NT2/D1 (cell line): ENCODE measurements around the gene NTRK3.

Source experiments
- SUZ12 ChIP-seq: IDR thresholded peaks from 2 replicates; pipeline ENCODE4 v1.6.1; 2011; ENCODE audit not compliant: insufficient read length, insufficient read depth; ENCODE audit errors: extremely low read depth
- ZNF274 ChIP-seq: IDR thresholded peaks from 2 replicates; pipeline ENCODE4 v1.6.1; 2011; ENCODE audit warnings: mild to moderate bottlenecking, low read depth, low read length

DNA sequence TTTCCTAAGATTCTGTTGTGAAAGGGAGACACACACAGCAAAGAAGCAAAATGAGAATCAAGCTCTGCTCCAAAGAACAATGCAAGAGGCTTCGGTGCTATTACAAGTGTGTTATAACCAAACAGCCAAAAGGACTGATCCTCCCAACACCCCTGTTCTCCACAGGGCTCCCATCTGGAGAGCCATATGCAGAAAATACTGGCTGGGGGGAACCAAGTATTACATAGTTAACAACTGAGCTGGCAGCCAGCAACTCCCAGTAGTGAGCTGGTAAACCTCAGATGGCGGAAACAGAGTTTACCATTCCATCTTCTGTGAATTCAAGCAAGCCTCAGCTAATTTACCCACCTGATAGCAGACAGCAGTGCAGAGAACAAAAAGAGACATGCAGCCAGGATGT lies 156.4 kb downstream of the NTRK3 start:
- TF ChIP-seq SUZ12: no peak
- TF ChIP-seq ZNF274: no peak
